GM12874 (cell line): ENCODE measurements around the gene NLGN2.
A peak's percentile ranks its signal among the peaks of the same experiment; 100 is the strongest.

Experiments used
- CTCF ChIP-seq: IDR thresholded peaks from 2 replicates; pipeline ENCODE4 v1.5.1; 2011; ENCODE audit warnings: low read depth, mild to moderate bottlenecking, control low read depth, low read length, moderate library complexity; ENCODE audit not compliant: insufficient read depth

NLGN2 gene

GRCh38 chr17:7437369-7437863 lies 29.8 kb downstream of the NLGN2 start:
- no peak for TF ChIP-seq CTCF

- no peak for TF ChIP-seq CTCF
These were observed 30.4 kb downstream of the NLGN2 start for GRCh38 chr17:7437950-7438614.

GRCh38 chr17:7438656-7439460 lies 31.2 kb downstream of the NLGN2 start:
- no peak for TF ChIP-seq CTCF

GRCh38 chr17:7439462-7440112 lies 31.9 kb downstream of the NLGN2 start, which contains the start of gene FGF11:
Gene FGF11, plus strand, starts transcription at chr17:7439512. Its CDS starts 109 bp downstream, at chr17:7439621.
- no peak for TF ChIP-seq CTCF

- TF ChIP-seq CTCF: no peak
These were observed 32.6 kb downstream of the NLGN2 start for GRCh38 chr17:7440113-7440833.

GRCh38 chr17:7440834-7441195 lies 33.2 kb downstream of the NLGN2 start:
- TF ChIP-seq CTCF: peak; percentile 11; the same call in 1 of the 2 replicates

- TF ChIP-seq CTCF: no peak
These were observed 33.6 kb downstream of the NLGN2 start for GRCh38 chr17:7441266-7441665.
